ENCODE results near the gene DYNC2H1.
"Not testable (repeated sequence)": the region's sequence is repeated elsewhere in the genome, so short reads cannot be mapped to it uniquely, and the experiment has no call there.

DYNC2H1 gene

DNA sequence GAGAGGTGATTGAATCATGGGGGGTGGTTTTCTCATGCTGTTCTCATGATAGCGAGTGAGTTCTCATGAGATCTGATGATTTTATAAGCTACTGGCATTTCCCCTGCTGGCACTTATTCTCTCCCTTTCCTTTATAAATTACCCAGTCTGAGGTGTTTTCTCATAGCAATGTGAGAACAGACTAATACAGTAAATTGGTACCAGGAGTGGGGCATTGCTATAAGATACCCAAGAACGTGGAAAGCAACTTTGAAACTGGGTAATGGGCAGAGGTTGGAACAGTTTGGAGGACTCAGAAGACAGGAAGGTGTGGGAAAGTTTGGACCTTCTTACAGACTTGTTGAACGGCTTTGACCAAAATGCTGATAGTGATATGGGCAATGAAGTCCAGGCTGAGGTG lies 265.0 kb downstream of the DYNC2H1 start:
- not testable (repeated sequence) for DNase-seq (ENCODE audit: low read depth)

DNA sequence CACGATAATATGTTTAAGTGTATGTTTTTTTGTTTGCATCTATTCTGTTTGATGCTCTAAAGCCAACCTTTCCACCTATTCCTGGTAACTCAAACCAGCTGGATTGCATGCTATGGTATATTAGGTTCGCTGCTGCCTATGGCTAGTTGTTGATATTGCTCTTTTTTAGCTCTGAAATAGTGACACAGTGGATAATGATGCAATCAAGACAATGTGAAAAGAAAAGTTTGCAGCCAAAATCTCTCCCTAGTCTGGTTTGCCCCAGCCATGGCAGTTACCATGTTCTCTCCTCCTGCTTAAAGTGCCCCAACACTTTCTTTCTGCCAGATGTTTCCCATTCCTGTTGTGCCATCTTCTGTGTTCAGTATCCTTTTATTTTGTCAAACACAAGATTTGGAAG lies 269.7 kb downstream of the DYNC2H1 start:
- no peak for DNase-seq (ENCODE audit: low read depth)

DNA sequence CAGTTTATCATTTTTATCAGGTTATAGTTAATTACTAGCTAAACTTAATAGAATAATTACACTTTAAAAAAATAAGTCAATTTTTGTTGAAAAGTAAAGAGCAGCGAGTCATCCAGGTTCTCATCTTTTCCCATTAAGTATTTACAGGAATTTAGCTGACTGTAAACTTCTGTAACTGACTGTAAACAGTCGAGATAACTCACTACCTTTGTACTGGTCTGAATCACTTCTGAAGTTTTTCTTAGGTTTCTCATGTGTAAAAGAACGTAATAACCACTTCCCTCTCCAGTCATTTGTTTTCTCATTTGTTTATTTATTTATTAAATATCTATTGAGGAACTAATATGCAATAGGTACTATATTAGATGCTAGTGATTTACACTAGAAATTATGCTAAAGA lies 270.8 kb downstream of the DYNC2H1 start:
- DNase-seq (ENCODE audit: low read depth): no peak

DNA sequence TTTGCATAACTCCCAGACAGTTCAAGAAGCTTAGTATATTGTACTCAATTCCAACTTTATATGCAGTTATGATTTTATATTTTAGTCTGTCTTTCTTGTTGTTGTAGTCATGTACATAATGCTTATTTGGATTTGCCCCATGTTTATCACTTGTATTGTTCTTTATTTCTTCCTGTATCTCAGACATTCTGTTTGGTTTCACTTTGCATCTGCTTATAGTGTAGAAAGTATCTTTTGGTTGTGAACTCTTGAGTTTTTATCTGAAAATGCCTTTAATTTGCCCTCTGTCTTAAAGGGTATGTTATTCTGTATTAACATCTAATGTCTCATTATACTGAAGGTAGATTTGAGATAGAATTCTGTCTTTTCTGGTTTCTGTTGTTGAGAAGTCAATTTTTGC lies 275.4 kb downstream of the DYNC2H1 start:
- no peak for DNase-seq (ENCODE audit: low read depth)

DNA sequence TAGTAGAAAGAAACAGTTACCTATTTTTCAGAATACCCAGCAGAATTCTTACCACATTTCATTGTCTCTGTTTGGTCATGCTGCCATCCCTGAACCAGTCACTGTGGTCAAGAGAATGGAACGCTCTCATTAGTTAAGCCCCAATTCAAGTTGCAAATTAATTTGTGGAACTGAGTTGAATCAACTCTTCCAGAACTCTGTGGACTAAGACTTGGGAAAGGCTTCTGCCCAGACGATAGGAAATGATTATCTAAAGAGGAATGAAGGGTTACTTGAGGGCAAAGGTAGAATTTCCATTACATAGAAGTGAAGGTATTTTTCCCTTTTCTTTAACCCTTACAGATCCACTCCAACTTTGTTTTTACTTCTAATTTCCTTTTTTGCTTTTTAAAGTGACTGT lies 286.4 kb downstream of the DYNC2H1 start:
- DNase-seq (ENCODE audit: low read depth): no peak

DNA sequence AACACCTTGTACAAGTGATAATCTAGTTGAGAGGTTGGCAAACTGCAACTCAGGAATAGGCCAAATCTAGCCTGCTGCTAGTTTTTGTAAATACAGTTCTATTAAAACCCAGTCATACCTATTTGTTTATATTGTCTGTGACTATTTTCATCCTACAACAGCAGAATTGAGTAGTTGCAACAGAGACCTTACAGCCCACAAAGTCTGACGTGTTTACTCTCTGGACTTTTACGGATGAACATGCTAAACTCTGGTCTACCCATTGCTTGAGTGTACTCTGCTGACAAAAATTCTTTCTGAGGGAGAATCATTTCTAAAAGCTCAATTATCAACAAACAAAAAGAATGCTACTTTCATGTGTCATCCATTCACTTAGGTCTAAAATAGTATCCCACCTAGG lies 287.0 kb downstream of the DYNC2H1 start:
- DNase-seq (ENCODE audit: low read depth): no peak

DNA sequence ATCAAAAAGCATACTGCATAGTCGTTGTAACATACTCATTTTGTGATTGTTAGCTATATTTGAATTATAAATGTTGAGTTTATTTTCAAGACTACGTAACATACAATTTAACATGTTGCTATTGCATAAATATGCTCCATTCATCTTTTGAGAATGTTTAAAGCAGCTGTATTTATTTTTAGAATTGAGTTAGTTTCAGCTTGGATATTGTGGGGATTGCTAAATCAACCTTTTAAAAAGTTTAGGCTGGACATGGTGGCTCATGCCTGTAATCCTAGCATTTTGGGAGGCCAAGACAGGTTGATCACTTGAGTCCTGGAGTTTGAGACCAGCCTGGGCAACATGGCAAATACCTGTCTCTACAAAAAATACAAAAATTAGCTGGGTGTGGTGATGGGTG lies 288.1 kb downstream of the DYNC2H1 start:
- no peak for DNase-seq (ENCODE audit: low read depth)

DNA sequence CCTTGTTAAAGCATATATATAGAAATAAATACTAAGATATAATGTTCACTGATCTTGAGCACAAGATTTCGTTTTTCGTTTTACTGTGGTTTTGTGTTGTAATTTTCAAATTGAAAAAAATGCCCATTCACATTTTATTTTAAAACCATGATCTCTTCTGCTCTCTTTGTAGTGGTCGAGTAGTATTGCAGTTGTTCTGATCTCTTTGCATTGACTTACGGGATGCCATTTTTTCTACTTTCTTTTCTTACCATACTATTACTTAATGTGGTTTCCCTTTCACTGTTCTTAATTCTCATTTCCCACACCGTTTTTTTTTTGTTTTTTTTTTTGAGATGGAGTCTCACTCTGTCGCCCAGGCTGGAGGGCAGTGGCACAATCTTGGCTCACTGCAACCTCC lies 289.6 kb downstream of the DYNC2H1 start:
- DNase-seq (ENCODE audit: low read depth): no peak

DNA sequence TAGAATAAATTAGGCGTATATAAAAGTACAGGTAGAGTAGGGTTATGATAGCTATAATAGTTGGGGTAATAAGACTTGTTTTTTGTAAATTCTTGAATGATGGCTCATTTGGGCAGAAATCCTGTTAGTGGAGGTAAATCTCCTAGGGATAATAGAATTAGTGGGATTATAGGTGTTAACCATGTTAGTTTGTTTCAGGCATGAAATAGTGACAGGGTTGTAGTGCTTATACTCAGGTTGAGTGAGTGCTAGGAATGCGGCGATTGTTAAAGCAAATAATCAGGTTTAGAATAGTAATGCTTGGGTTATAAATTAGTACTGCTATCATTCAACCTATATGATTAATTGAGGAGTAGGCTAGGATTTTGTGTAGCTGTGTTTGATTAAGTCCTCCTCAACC lies 297.1 kb downstream of the DYNC2H1 start:
- no peak for DNase-seq (ENCODE audit: low read depth)

DNA sequence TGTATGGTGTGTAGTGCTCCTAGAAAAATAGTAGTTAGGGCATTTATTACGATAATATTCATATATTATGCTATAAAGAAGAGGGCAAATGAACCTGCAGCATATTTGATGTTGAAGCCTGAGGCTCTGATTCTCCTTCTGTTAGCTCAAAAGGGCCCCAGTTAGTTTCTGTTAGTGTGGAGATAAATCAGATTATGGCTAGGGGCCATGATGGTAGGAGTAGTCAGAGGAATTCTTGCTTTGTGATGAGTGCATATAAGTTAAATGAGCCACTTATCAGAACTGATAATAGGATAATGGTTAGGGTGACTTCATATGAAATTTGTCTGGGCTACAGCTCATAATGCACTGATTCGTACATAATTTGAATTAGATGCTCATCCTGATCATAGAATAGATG lies 298.4 kb downstream of the DYNC2H1 start:
- no peak for DNase-seq (ENCODE audit: low read depth)

DNA sequence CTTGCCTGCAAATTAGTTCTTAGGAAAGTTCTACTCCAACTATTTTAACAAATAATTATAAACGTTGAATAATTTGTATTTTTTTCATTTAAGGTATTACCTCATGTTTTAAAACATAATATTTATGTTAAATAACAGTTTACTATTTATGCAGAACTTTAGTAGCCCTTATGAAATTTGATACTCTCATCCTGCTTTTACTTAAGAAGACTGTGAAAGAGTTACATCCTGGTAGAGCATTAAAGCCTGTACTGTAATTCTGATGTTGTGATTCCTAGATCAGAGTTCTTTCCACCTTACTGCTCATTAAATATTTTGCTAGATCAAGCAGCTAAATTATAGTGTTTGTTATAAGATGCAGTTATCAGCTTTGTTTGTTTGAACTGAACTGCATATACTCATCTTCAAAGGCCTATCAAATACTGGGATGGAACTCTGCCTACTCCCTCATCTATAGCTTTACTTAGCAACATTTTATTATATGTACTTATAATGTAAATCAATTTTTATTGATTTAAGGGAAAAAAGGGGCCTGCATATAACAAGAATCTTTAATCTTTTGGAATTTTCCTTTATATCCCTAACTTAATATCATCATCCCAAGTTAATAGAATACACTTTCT lies 304.2 kb downstream of the DYNC2H1 start:
- no peak for DNase-seq (ENCODE audit: low read depth)

DNA sequence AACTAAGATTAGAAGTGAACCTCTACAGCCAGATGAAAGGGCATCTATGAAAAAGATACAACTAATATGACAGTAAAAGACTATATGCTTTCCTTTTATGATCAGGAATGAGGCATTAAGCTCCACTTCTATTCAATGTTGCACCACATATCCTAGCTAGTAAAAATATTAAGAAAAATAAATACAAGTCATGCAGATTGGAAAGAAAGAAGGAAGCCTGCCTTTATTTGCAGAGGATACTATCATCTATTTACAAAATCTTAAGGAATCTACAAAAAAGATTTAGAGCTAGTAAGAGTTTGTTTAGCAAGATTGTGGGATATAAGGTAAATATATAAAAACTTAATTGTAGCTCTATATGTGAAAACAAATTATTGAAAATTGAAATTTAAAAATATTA lies 308.8 kb downstream of the DYNC2H1 start:
- no peak for DNase-seq (ENCODE audit: low read depth)

DNA sequence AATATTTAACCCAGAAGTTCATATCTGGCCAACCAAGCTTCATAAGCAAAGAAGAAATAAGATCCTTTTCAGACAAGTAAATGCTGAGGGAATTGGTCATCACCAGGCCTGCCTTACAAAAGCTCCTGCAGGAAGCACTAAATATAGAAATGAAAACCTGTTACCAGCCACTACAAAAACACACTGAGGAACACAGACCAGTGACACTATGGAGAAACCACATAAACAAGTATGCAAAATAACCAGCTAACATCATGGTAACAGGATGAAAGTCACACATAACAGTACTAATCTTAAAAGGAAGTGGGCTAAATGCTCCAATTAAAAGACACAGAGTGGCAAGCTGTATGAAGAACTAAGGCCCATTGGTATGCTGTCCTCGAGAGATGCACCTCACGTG lies 311.4 kb downstream of the DYNC2H1 start:
- no peak for DNase-seq (ENCODE audit: low read depth)

DNA sequence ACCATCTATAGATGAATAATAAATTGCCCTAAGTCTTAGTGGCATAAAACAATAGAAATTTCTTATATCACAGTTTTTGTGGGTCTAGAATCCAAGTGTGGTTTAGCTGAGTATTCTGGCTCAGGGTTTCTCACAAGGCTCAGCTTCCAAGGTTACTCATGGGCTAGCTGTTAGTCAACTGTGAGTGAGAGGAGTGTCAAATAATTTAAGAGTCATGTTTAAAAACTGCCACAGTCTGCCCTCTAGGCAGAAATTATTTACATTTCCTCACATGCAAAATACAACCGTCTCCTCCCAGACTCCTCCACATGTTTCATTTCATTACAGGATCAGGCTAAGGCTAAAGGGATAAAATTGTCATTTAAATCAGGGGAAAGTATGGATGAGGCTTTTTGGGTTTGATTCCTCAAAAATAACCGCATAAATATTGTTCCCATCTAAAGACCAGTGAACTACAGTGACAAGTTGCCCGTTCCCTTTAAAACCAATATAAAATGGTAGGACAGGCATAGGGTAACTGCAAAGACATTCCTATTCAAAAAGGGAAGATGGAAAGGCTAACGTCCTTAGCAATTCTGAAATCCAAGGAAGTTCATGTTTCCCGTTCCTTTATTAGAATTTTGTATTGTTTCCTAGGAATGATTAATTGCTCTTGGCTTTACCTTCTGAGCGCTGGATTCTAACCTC lies 324.3 kb downstream of the DYNC2H1 start:
- DNase-seq (ENCODE audit: low read depth): no peak

DNA sequence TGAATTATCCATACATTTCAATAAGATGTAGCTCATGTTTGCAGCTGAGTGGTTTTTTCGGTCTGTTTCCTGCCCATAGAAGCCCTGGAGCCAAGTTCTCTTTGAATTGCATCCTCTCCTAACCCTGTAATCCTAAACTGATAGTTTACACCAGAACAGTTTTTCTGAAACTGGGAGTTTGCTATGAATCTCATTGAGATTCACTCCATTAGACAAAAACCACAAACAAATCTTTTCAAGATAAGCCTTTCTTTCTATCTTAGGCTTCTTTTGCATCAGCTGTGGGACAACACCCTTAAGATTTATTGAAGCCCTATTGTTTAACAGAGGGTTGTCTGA lies 324.8 kb downstream of the DYNC2H1 start:
- no peak for DNase-seq (ENCODE audit: low read depth)

DNA sequence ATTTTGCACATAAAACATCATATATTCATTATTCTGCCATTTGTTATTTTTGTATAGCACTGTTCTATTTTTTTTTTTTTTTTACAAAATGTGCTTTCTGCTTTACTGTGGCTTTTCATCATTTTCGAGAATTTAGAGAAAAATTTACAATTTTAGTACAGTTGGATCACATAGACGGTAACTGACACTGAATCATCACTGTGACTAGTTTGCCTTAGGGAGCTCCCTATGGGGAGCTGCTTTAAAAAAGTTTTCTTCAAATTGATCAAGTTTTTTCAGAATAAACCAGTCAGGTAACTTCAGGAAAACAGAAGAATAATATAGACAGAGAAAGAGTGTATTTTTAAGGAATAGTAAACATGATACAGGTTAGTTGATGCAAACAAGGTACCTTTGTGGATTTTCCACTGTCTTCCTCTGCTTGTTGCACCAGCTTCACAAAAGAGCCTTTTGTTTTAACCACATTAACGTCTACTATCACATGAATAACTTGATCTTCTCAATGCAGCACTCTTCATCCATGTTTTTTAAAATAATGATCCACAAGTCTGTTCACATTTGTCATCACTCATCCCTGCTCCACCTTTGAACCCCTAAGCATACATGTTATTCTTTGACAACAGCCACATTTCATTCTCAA lies 327.0 kb downstream of the DYNC2H1 start:
- no peak for DNase-seq (ENCODE audit: low read depth)

DNA sequence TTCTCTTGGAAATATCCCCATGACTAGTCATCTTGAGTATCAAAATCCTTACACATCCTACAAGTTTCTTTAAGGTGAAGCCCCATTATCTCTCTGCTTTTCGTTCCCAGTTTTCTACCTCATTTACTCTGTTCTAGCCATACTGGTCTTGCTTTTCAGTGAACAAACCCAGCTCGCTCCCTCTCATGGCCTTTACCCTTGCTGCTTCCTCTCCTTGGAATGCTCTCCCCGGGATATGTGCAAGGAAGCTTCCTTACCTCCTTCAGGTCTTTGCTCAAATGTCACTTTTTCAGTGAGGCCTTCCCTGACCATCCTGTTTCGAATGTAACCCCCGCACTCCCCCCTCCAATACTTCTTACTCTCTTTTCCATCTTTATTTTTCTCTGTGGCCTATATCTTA lies 331.8 kb downstream of the DYNC2H1 start:
- no peak for DNase-seq (ENCODE audit: low read depth)

DNA sequence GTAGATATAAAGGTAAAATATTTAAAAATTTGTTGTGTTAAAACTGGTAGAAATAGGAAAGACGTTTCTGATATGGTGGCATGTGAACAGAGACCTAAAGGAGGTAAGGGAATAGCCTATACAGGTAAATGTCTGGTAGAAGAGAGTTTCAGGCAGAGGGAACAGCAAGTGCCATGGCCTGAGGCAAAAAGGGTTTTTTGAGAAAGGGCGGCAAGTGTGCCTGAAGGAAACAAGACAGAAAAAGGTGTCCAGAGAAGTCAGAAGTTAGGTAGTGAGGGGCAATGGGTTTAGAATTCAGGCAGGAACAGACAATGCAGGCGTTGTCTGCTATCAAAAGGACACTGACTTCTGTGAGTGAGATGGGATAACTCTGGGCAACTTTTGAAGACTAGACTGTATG lies 339.7 kb downstream of the DYNC2H1 start:
- DNase-seq (ENCODE audit: low read depth): no peak

DNA sequence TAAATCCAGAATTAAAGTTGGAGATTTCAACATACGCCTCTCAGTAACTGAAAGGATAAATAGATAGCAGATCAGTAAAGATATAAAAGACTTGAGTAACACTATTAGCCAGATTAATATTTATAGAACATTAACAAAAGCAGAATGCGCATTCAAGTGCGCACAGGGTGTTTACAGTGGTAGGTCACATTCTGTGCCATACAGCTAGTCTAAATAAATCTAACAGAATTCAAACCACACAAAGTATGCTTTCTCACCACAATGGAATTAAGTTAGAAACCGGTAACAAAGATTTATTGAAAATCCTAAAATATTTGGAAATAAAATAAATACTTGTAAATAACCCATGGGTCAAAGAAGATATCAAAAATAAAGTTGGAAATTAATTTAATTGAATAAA lies 341.0 kb downstream of the DYNC2H1 start:
- DNase-seq (ENCODE audit: low read depth): no peak

DNA sequence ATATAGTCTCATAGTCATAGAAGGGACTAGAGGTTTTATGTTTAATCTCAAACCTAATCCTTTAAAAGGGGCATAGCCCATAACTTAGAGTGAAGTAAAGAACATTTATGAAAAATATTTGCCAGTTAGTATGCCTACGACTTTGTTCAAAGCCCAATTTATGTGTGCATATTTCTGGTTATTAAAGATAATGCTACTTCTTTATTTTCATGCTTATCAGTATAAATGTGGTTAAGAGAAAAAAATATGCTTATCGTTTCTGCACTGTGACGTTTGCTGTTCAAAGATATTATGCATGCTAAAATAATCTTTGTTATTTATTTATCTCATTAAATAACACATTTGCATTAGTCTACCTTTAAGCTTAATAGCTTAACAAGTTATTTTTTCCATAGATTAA lies 343.9 kb downstream of the DYNC2H1 start:
- DNase-seq (ENCODE audit: low read depth): peak; percentile 30

DNA sequence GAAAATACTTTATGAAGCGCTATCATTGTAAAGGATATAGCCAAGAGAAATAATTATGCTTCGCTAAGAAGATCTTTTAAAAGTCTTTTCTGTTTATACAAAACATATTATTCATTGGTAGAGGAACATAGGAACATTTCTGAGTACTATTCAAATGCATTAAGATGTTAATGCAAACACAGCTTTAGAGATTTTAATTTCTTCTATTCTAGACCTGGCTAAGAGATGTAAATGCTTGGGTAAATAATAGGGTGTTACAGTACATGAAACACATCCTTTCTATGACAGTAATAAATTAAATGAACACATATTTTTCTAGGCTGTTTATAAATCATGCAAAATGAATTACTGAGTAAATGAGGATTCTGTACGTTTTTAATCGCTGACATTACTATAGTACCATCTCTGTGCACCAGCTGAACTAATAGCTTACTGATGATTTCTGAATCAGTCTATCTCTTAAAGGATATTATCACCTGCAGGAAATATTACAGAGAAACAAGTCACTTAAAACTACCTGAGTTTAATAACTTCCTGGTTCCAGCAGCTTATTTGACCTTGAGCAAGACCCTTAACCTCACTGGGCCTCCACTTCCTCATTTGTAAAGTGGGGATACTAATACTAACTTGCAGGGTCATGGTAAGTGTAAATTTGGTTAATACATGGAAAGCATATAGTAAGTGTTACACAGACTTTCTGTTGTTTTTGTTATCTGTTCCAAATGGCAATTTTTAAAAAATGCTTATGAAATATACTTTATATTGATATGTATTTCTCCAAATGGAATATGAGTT lies 344.9 kb downstream of the DYNC2H1 start:
- DNase-seq (ENCODE audit: low read depth): peak; percentile 9

DNA sequence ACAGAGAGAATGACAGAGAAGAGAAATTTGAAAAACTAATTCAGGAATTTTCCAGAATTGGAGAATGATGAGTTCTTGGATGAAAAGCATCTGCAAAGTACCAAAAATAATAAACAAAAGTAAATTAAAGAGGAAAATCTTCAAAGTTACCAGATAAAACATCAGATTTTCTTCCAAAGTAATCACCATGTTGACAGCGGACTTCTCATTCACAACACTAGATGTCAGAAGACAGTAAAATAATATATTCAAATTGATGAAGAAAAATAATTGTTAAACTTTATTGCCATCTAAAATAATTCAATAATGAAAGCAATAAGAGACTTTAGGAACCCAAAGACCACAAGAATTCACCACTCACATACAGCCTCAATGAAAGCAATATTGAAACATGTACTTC lies 355.2 kb downstream of the DYNC2H1 start:
- DNase-seq (ENCODE audit: low read depth): no peak

DNA sequence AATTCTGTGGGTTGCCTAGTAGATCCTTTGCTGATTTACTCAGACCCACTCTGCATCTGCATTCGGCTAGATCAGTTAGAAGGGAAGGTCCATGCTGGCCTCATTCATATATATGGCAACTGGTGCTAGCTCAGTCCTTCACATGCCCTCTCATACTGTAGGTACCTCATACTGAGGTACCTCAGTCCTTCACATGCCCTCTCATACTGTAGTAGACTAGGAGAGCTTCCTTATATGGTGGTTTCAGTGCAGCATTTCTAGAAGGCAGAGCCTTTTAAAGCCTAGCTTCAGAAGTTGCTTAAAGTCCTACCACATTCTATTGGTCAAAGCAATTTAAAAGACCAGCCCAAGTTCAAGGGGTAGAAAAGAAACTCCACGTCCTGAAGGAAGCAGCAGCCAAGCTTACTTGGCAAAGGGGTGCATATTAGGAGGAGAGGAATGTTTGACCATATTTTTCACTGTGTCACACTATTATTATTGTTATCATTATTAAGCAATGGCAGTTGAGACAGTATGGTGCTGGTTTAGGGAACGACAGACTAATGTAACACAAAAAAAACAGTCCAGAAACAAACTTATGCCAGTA lies 356.4 kb downstream of the DYNC2H1 start:
- no peak for DNase-seq (ENCODE audit: low read depth)

All from CMK (cell line).